Measurements from ENCODE around the gene ZG16. TPM values are rescaled to one million over a fixed set of nuclear protein-coding genes. Genes with fewer than 3 reads are reported as not detected.
"Not testable (repeated sequence)": the region's sequence is repeated elsewhere in the genome, so short reads cannot be mapped to it uniquely, and the experiment has no call there.

ZG16 gene
- total RNA-seq, 2 experiments from 2014 or later: not detected

GRCh38 chr16:29784157-29784556 lies 6.1 kb downstream of the ZG16 start:
- Histone ChIP-seq H3K9me2 (ENCODE audit: insufficient read depth, low read length) (no peaks in the 10 kb centered on the region), H3K4me1 (ENCODE audit: insufficient read depth, low read length, poor library complexity, severe bottlenecking) (no peaks in the 10 kb centered on the region), H3K79me2 (ENCODE audit: insufficient read depth, low read depth, low read length) (no peaks in the 10 kb centered on the region), H2AFZ (ENCODE audit: low read length) (no peak overlapping the region), H3K9me3 (ENCODE audit: low read length) (no peaks in the 10 kb centered on the region), H3K4me3 (ENCODE audit: low read depth, low read length, poor library complexity, severe bottlenecking) (no peak overlapping the region), H3K27ac (ENCODE audit: low read depth, low read length, poor library complexity, severe bottlenecking) (no peak overlapping the region), H4K20me1 (ENCODE audit: insufficient read depth, low read length) (no peaks in the 10 kb centered on the region), H3K4me2 (ENCODE audit: low read length) (no peak overlapping the region), H3K36me3 (ENCODE audit: insufficient read depth, low read length) (no peaks in the 10 kb centered on the region)
- no TSS peak for BruUV-seq (replicated peaks)
- intact Hi-C loops (cut with micrococcal nuclease; ENCODE audit: unreplicated experiment): no loop called here
- CTCF ChIA-PET (ENCODE audit: unreplicated experiment): interaction anchor here (0.6 kb wide), 1 partner anchor 30 kb away, joined by 3 read pairs; no protein-coding TSS in a partner anchor
- TF ChIP-seq, protein P1, sequence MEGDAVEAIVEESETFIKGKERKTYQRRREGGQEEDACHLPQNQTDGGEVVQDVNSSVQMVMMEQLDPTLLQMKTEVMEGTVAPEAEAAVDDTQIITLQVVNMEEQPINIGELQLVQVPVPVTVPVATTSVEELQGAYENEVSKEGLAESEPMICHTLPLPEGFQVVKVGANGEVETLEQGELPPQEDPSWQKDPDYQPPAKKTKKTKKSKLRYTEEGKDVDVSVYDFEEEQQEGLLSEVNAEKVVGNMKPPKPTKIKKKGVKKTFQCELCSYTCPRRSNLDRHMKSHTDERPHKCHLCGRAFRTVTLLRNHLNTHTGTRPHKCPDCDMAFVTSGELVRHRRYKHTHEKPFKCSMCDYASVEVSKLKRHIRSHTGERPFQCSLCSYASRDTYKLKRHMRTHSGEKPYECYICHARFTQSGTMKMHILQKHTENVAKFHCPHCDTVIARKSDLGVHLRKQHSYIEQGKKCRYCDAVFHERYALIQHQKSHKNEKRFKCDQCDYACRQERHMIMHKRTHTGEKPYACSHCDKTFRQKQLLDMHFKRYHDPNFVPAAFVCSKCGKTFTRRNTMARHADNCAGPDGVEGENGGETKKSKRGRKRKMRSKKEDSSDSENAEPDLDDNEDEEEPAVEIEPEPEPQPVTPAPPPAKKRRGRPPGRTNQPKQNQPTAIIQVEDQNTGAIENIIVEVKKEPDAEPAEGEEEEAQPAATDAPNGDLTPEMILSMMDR (conservative IDR thresholded peaks at IDR 0.05; ENCODE audit: low read length): no peak
- no peak for TF ChIP-seq EZH2phosphoT487 (IDR thresholded peaks at IDR 0.05; ENCODE audit: borderline replicate concordance, low read depth, low read length)
- POLR2A ChIA-PET: no interaction called here
- DNase-seq (ENCODE audit: low spot score): no peak

- H3K4me1 ChIP-seq (ENCODE audit: insufficient read depth, low read length, poor library complexity, severe bottlenecking): peaks cover 6% of the 10 kb centered on the region
- no peaks in the 10 kb centered on the region for H3K9me2 ChIP-seq (ENCODE audit: insufficient read depth, low read length)
- H3K36me3 ChIP-seq (ENCODE audit: insufficient read depth, low read length): no peaks in the 10 kb centered on the region
- BruUV-seq (replicated peaks): no TSS peak
- H3K27ac ChIP-seq (ENCODE audit: low read depth, low read length, poor library complexity, severe bottlenecking): no peak overlapping the region
- ChIA-PET CTCF (ENCODE audit: unreplicated experiment) (interaction anchor here (0.6 kb wide), 2 partner anchors 11 to 31 kb away, joined by 3 read pairs; no protein-coding TSS in a partner anchor), POLR2A (no interaction called here)
- H3K79me2 ChIP-seq (ENCODE audit: insufficient read depth, low read depth, low read length): no peaks in the 10 kb centered on the region
- DNase-seq (ENCODE audit: low spot score): peak; percentile 14
- no peak for TF ChIP-seq EZH2phosphoT487 (IDR thresholded peaks at IDR 0.05; ENCODE audit: borderline replicate concordance, low read depth, low read length)
- TF ChIP-seq, protein P1 (conservative IDR thresholded peaks at IDR 0.05; ENCODE audit: low read length): peak; percentile 75
- H3K4me3 ChIP-seq (ENCODE audit: low read depth, low read length, poor library complexity, severe bottlenecking): no peak overlapping the region
- H3K4me2 ChIP-seq (ENCODE audit: low read length): peak overlapping the region; percentile 21; the same call in 1 of the 2 replicates
- no peaks in the 10 kb centered on the region for H4K20me1 ChIP-seq (ENCODE audit: insufficient read depth, low read length)
- intact Hi-C loops (cut with micrococcal nuclease; ENCODE audit: unreplicated experiment): no loop called here
- no peaks in the 10 kb centered on the region for H3K9me3 ChIP-seq (ENCODE audit: low read length)
- no peak overlapping the region; the same call in 1 of the 2 replicates for H2AFZ ChIP-seq (ENCODE audit: low read length)
Observed at GRCh38 chr16:29784901-29785500, 6.9 kb downstream of the ZG16 start.

DNA sequence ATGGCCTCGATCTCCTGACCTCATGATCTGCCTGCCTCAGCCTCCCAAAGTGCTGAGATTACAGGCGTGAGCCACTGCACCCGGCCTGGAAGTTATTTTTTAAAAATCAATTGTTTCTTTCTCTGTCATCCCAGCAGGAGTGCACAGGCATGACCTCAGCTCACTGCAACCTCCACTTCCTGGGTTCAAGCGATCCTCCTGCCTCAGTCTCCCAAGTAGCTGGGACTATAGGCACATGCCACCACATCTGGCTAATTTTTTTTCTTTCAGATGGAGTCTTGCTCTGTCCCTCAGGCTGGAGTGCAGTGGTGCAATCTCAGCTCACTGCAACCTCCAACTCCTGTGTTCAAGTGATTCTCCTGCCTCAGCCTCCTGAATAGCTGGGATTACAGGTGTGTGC lies 9.1 kb downstream of the ZG16 start:
- intact Hi-C loops (cut with micrococcal nuclease; ENCODE audit: unreplicated experiment); H3K4me3 ChIP-seq (ENCODE audit: low read depth, low read length, poor library complexity, severe bottlenecking); H4K20me1 ChIP-seq (ENCODE audit: insufficient read depth, low read length); CTCF ChIA-PET (ENCODE audit: unreplicated experiment); POLR2A ChIA-PET; H3K9me2 ChIP-seq (ENCODE audit: insufficient read depth, low read length); H3K4me2 ChIP-seq (ENCODE audit: low read length); H3K9me3 ChIP-seq (ENCODE audit: low read length); BruUV-seq (replicated peaks); H2AFZ ChIP-seq (ENCODE audit: low read length); H3K27ac ChIP-seq (ENCODE audit: low read depth, low read length, poor library complexity, severe bottlenecking); DNase-seq (ENCODE audit: low spot score): not testable (repeated sequence)
- H3K36me3 ChIP-seq (ENCODE audit: insufficient read depth, low read length): peaks cover 13% of the 10 kb centered on the region; the same call in 1 of the 2 replicates
- H3K4me1 ChIP-seq (ENCODE audit: insufficient read depth, low read length, poor library complexity, severe bottlenecking): peaks cover 11% of the 10 kb centered on the region
- peaks cover 16% of the 10 kb centered on the region for H3K79me2 ChIP-seq (ENCODE audit: insufficient read depth, low read depth, low read length)
